Activated T-helper 1 cell treated with anti-CD3 and anti-CD28 coated beads, Interleukin-12 subunit alpha, Interleukin-12 subunit beta, Interleukin-2, Interleukin-4 antibody, amounts not matched to agents 30 ng/mL and 10 ng/mL and 1 ng/mL, durations not matched to agents 14 hours and 24 hours and 36 hours (primary cell): ENCODE data around the gene APC2. TPM values are rescaled to one million over a fixed set of nuclear protein-coding genes. Genes with fewer than 3 reads are reported as not detected.
"Not testable (repeated sequence)": the region's sequence is repeated elsewhere in the genome, so short reads cannot be mapped to it uniquely, and the experiment has no call there.

Source experiments
- DNase-seq: peaks from one replicate; pipeline ENCODE4 v3.0.0; 2021; ENCODE audit warnings: low spot score
- H3K27ac Mint-ChIP-seq: one replicate; pipeline ENCODE4 v1.8.0; 2021; ENCODE audit warnings: mild to moderate bottlenecking, mixed read lengths
- H3K27me3 Mint-ChIP-seq: one replicate; pipeline ENCODE4 v1.8.0; 2022; ENCODE audit warnings: mild to moderate bottlenecking, moderate library complexity, mixed read lengths; ENCODE audit not compliant: insufficient read depth
- H3K36me3 Mint-ChIP-seq: one replicate; pipeline ENCODE4 v1.8.0; 2021; ENCODE audit warnings: low read depth, mixed read lengths
- H3K4me1 Mint-ChIP-seq: one replicate; pipeline ENCODE4 v1.8.0; 2021; ENCODE audit warnings: low read depth, mixed read lengths
- H3K4me3 Mint-ChIP-seq: one replicate; pipeline ENCODE4 v1.8.0; 2021; ENCODE audit warnings: mild to moderate bottlenecking, moderate library complexity, mixed read lengths
- H3K9me3 Mint-ChIP-seq: one replicate; pipeline ENCODE4 v1.8.0; 2021; ENCODE audit warnings: mixed read lengths
- intact Hi-C: fragments of 100-400 bp; cut with micrococcal nuclease; formaldehyde crosslinking; loops from one replicate; pipeline ENCODE4 v1.15.1; 2024
- total RNA-seq: library from RNA; stranded (reverse); gene quantifications from 2 replicates; pipeline ENCODE4 v1.2.3, GENCODE V29; 2022

Gene APC2
- total RNA-seq, 1 donor from 2014 or later, result 0.16 TPM

DNA sequence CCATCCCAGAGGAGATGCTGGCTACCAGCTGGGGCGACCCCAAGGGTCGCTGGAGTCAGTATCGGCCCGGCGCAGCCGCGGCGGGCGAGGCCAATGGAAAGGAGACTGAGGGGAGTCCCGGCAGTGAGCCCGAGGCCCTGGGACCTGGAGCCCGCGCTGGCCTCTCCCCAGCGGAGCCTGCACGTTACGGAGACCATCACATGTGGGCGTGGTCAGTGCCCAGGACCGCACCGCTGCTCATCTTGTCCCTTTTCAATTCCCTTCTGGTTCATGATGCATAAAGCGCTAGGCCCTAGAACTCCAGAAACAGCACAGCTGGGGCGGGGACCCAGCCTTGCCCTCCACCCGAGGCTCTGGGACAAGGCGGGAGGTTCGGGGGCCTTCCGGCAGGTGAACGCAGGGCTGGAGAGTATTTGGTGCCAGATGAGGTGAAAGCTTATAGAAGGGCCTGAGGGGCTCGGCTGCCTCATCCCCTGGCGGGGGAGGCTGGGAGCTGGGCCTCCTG, 21.1 kb downstream of the APC2 start:
- Mint-ChIP-seq H3K27me3 (peaks cover 12% of the 10 kb centered on the region), H3K4me3 (peak overlapping the region; percentile 37), H3K36me3 (no peaks in the 10 kb centered on the region), H3K9me3 (no peaks in the 10 kb centered on the region), H3K4me1 (no peaks in the 10 kb centered on the region), H3K27ac (no peak overlapping the region)
- DNase-seq, result no peak
- intact Hi-C loops, result loop anchor here (1.0 to 2.0 kb wide), 3 partner anchors 8 to 20 kb away; partner anchors contain the start of genes C19orf25, PCSK4 and REEP6

- Mint-ChIP-seq H3K27me3 (peaks cover 12% of the 10 kb centered on the region), H3K36me3 (no peaks in the 10 kb centered on the region), H3K27ac (no peak overlapping the region), H3K4me3 (no peak overlapping the region), H3K4me1 (no peaks in the 10 kb centered on the region), H3K9me3 (no peaks in the 10 kb centered on the region)
- no peak for DNase-seq
- intact Hi-C loops, result loop anchor here (1.0 to 2.0 kb wide), 3 partner anchors 8 to 19 kb away; partner anchors contain the start of genes C19orf25, PCSK4 and REEP6
Observed at GRCh38 chr19:1471515-1472160, 21.7 kb downstream of the APC2 start.

- no peaks in the 10 kb centered on the region for H3K9me3 Mint-ChIP-seq
- H3K27me3 Mint-ChIP-seq, result peaks cover 12% of the 10 kb centered on the region
- no peak for DNase-seq
- H3K4me3 Mint-ChIP-seq, result no peak overlapping the region
- no peak overlapping the region for H3K27ac Mint-ChIP-seq
- H3K36me3 Mint-ChIP-seq, result no peaks in the 10 kb centered on the region
- H3K4me1 Mint-ChIP-seq, result peaks cover 5% of the 10 kb centered on the region
- intact Hi-C loops, result no loop called here
Observed at GRCh38 chr19:1472231-1473084, 22.5 kb downstream of the APC2 start.

DNA sequence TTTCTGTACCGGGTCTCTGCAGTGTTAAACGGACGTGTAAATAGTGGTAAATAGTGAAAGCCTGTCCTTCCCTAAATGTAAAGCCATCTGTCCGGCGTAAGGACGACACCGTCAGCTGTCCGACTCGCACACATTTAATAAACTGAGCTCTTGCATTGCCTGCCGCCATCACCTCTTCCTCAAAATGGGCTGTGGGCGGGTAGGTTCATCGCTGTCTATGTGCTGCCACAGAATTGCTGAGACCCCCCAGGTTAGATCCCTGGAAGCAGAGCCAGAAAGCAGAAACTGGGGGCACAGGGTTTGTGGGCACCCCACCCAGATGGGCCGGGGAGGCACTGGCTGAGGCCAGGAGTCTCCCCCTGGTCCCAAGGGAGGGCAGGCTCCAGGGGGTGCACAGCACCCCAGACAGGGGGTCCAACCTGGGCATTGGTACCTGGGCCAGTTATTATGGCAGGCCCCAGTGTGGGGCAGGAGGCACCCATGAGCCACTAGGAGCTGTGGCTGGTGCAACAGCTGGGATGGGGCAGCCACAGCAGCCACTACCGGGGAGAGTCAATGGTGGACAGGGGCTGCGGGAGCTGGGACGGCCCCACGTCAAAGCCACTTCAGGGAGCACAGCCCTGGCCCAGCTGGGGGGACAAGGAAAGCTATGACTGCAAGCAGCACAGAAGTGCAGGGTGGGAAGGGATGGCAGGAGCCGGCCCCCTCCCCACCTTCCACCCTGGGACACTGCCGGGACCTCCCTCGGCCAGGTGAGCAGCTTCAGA, 23.3 kb downstream of the APC2 start:
- peaks cover 6% of the 10 kb centered on the region for H3K4me1 Mint-ChIP-seq
- H3K9me3 Mint-ChIP-seq, result no peaks in the 10 kb centered on the region
- no peak overlapping the region for H3K27ac Mint-ChIP-seq
- DNase-seq, result no peak
- peak overlapping the region; percentile 5 for H3K4me3 Mint-ChIP-seq
- H3K36me3 Mint-ChIP-seq, result no peaks in the 10 kb centered on the region
- intact Hi-C loops, result no loop called here
- peaks cover 12% of the 10 kb centered on the region for H3K27me3 Mint-ChIP-seq

GRCh38 chr19:1474011-1474764, 24.3 kb downstream of the APC2 start:
- Mint-ChIP-seq H3K27me3 (peaks cover 10% of the 10 kb centered on the region), H3K4me1 (peaks cover 10% of the 10 kb centered on the region), H3K4me3 (no peak overlapping the region), H3K9me3 (no peaks in the 10 kb centered on the region), H3K36me3 (peaks cover 3% of the 10 kb centered on the region), H3K27ac (no peak overlapping the region)
- no peak for DNase-seq
- intact Hi-C loops, result no loop called here

DNA sequence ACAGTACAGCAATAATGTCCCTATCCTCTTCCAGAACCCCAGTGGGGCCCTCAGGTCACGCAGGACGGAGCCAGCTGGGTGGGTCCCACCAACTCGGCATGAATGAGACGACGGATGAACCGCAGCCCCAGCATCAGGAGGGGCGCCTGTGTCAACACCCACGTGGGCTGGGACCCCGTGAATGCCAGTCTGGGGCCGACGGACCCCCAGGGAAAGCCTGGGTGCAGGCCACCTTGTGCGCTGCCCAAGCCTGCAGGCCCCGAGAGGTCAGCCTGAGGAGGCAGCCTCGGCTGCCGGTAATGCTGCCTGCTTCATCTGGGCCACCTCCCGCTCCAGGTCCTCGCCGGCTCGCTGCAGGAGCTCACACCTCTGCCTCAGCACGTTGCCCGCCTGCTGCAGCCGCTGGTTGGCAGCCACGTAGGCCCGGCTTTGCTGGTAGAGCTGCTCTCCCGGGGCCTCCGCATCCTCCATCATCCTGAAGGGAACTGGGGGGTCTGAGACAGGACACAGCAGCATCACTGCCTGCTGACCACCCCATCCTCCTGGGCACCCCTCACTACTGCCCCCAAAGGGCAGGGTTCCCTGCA, 24.9 kb downstream of the APC2 start:
- H3K27me3 Mint-ChIP-seq, result peaks cover 10% of the 10 kb centered on the region
- H3K4me1 Mint-ChIP-seq, result peaks cover 12% of the 10 kb centered on the region
- intact Hi-C loops, result no loop called here
- H3K27ac Mint-ChIP-seq, result no peak overlapping the region
- no peak overlapping the region for H3K4me3 Mint-ChIP-seq
- no peak for DNase-seq
- peaks cover 4% of the 10 kb centered on the region for H3K36me3 Mint-ChIP-seq
- H3K9me3 Mint-ChIP-seq, result no peaks in the 10 kb centered on the region

GRCh38 chr19:1475751-1476437, 26.0 kb downstream of the APC2 start:
- H3K36me3 Mint-ChIP-seq, result peaks cover 4% of the 10 kb centered on the region
- DNase-seq, result no peak
- H3K27ac Mint-ChIP-seq, result no peak overlapping the region
- intact Hi-C loops, result no loop called here
- H3K4me1 Mint-ChIP-seq, result peaks cover 12% of the 10 kb centered on the region
- peaks cover 7% of the 10 kb centered on the region for H3K27me3 Mint-ChIP-seq
- H3K4me3 Mint-ChIP-seq, result no peak overlapping the region
- no peaks in the 10 kb centered on the region for H3K9me3 Mint-ChIP-seq

- DNase-seq, intact Hi-C loops, H3K9me3 Mint-ChIP-seq, H3K36me3 Mint-ChIP-seq, H3K27me3 Mint-ChIP-seq, H3K27ac Mint-ChIP-seq: not testable (repeated sequence)
- Mint-ChIP-seq H3K4me1 (peaks cover 12% of the 10 kb centered on the region), H3K4me3 (peak overlapping the region; percentile 59)
Observed at GRCh38 chr19:1477056-1477455, 27.1 kb downstream of the APC2 start.

DNA sequence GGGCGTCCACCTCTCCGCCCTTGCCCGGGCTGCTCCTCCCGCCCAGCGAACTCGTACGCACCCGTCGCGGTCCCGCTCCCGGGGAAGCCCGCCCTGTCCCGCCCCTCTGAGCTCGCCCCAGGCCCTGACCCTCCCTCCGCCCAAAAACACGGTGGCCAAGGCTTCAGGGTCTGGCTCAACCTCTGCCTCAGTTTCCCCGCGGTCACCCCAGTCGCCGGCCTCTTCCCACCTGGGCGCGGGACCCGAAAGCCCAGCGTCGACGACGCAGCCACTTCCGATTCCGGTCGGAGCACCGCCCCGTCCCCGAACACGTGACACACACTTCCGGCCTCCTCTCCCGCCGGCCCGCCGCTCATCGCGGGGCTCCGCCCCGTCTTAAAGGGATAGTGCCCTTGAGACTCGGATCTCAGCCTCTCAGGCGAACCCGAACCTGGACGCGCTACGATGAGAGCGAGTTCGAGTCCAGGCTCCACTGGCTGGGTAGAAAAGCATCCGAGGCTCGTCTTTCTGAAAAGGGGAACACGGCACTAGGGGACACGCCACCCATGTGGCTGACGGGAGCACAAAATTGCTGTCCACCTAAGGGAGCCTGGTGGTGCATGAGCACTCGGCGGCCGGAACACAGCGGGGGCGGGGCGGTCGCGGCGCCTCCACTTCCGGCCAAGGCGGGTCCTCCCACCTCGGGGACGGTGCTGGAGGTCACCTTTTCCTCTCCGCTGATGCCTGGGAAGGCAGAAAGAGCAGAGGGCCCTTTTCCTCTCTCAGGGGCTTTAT, 29.2 kb downstream of the APC2 start, which contains the start of gene C19orf25:
C19orf25 (minus strand) TSS at position 282 of the 774 bp plus-strand sequence. CDS start 312 bp downstream, outside the sequence.
- H3K27ac Mint-ChIP-seq, result peak within 1 kb of the TSS; percentile 97
- peak within 1 kb of the TSS; percentile 96 for H3K4me3 Mint-ChIP-seq
- H3K4me1 Mint-ChIP-seq, result peaks cover 12% of the 10 kb centered on the region
- H3K9me3 Mint-ChIP-seq, result no peaks in the 10 kb centered on the region
- no peaks in the 10 kb centered on the region for H3K27me3 Mint-ChIP-seq
- intact Hi-C loops, result loop anchor here (1.0 to 2.0 kb wide), 6 partner anchors 8 to 96 kb away; partner anchors contain the start of genes ADAMTSL5, NDUFS7, PCSK4 and RPS15
- DNase-seq, result peak; percentile 92
- peaks cover 4% of the 10 kb centered on the region for H3K36me3 Mint-ChIP-seq

GRCh38 chr19:1481224-1481892, 31.4 kb downstream of the APC2 start:
- H3K36me3 Mint-ChIP-seq, result peaks cover 4% of the 10 kb centered on the region
- no peak overlapping the region for H3K4me3 Mint-ChIP-seq
- intact Hi-C loops, result no loop called here
- no peak for DNase-seq
- H3K27ac Mint-ChIP-seq, result no peak overlapping the region
- H3K9me3 Mint-ChIP-seq, result no peaks in the 10 kb centered on the region
- peaks cover 12% of the 10 kb centered on the region for H3K4me1 Mint-ChIP-seq
- H3K27me3 Mint-ChIP-seq, result no peaks in the 10 kb centered on the region
